K562 (cell line): Measurements from ENCODE around the gene TOR1AIP2. TPM values are rescaled to one million over a fixed set of nuclear protein-coding genes. Genes with fewer than 3 reads are reported as not detected.

ENCODE experiments used
- ARHGAP35 ChIP-seq: fragments of 450-650 bp; IDR thresholded peaks from 2 replicates; pipeline ENCODE4 v1.6.1; 2018; ENCODE audit not compliant: partially characterized antibody
- CCNT2 ChIP-seq: IDR thresholded peaks from 2 replicates; pipeline ENCODE4 v1.6.1; 2011; ENCODE audit warnings: borderline replicate concordance, low read depth, mild to moderate bottlenecking, moderate library complexity, mixed read lengths, low read length; ENCODE audit not compliant: insufficient read length; ENCODE audit errors: extremely low read depth
- CHD2 ChIP-seq: IDR thresholded peaks from 2 replicates; pipeline ENCODE4 v1.6.1; 2011; ENCODE audit warnings: low read depth, low read length
- GABPA ChIP-seq: fragments of 200-800 bp; sonication (Bioruptor generic); conservative IDR thresholded peaks from 2 replicates; pipeline ENCODE4 v1.6.1; 2016; ENCODE audit warnings: low read depth, missing genetic modification characterization, missing compliant biosample characterization
- GTF2A2 ChIP-seq: IDR thresholded peaks from 2 replicates; pipeline ENCODE4 v1.6.1; 2016; ENCODE audit warnings: mild to moderate bottlenecking, missing genetic modification characterization, missing compliant biosample characterization
- HDGF ChIP-seq: fragments of 450-650 bp; IDR thresholded peaks from 2 replicates; pipeline ENCODE4 v1.6.1; 2016
- HNRNPL ChIP-seq: fragments of 200-400 bp; formaldehyde crosslinking; IDR thresholded peaks from 2 replicates; pipeline ENCODE4 v1.6.1; 2017; ENCODE audit warnings: low read depth, mild to moderate bottlenecking, low read length
- KLF10 ChIP-seq: fragments of 250-450 bp; sonication (Bioruptor Pico); IDR thresholded peaks from 2 replicates; pipeline ENCODE4 v1.6.1; 2021; ENCODE audit warnings: matching md5 sums
- MBD2 ChIP-seq: sonication (generic); IDR thresholded peaks from 2 replicates; pipeline ENCODE4 v1.6.1; 2016; ENCODE audit warnings: low read depth, borderline replicate concordance
- MCM7 ChIP-seq, 2 experiments: fragments of 450-650 bp; IDR thresholded peaks; 2 replicates each; pipeline ENCODE4 v1.6.1; 2016 to 2018
- MNT ChIP-seq, 2 experiments: fragments of 450-650 bp; conservative IDR thresholded peaks; 2 replicates each; pipeline ENCODE4 v1.6.1; 2017; ENCODE audit warnings: mild to moderate bottlenecking in 2 of 2, moderate library complexity in 2 of 2
- NFE2L1 ChIP-seq: fragments of 450-650 bp; IDR thresholded peaks from 2 replicates; pipeline ENCODE4 v1.6.1; 2016; ENCODE audit warnings: missing genetic modification characterization, low read depth, mild to moderate bottlenecking, missing compliant biosample characterization, moderate library complexity, borderline replicate concordance
- NFYB ChIP-seq: IDR thresholded peaks from 2 replicates; pipeline ENCODE4 v1.6.1; 2011; ENCODE audit warnings: mild to moderate bottlenecking, moderate library complexity; ENCODE audit not compliant: insufficient read length; ENCODE audit errors: extremely low read depth
- PML ChIP-seq: IDR thresholded peaks from 2 replicates; pipeline ENCODE4 v1.6.1; 2012; ENCODE audit warnings: low read length, inconsistent platforms
- POU5F1 ChIP-seq: fragments of 150-350 bp; IDR thresholded peaks from 2 replicates; pipeline ENCODE4 v1.6.1; 2014; ENCODE audit warnings: borderline replicate concordance, low read length, low read depth, mild to moderate bottlenecking; ENCODE audit not compliant: partially characterized antibody
- RAD51 ChIP-seq: fragments of 450-650 bp; IDR thresholded peaks from 2 replicates; pipeline ENCODE4 v1.7.1; 2016; ENCODE audit warnings: low read depth, mild to moderate bottlenecking, borderline replicate concordance
- RCOR1 ChIP-seq, 2 experiments: IDR thresholded peaks; 2 replicates each; pipeline ENCODE4 v1.6.1; 2012; ENCODE audit warnings: low read depth in 2 of 2, low read length in 2 of 2, borderline replicate concordance in 1 of 2, improper control_type of control experiment in 1 of 2
- SLC30A9 ChIP-seq: fragments of 250-450 bp; sonication (Bioruptor Pico); IDR thresholded peaks from 2 replicates; pipeline ENCODE4 v1.8.0; 2022; ENCODE audit warnings: mild to moderate bottlenecking, moderate library complexity
- TAF1 ChIP-seq: IDR thresholded peaks from 2 replicates; pipeline ENCODE4 v1.6.1; 2011; ENCODE audit warnings: mild to moderate bottlenecking, low read length, moderate library complexity; ENCODE audit not compliant: insufficient read depth, control insufficient read depth, severe bottlenecking; ENCODE audit errors: extremely low read depth
- TCF15 ChIP-seq: fragments of 250-450 bp; sonication (Bioruptor Pico); IDR thresholded peaks from 2 replicates; pipeline ENCODE4 v1.8.0; 2022; ENCODE audit warnings: moderate library complexity, mild to moderate bottlenecking, inconsistent platforms
- ZBTB8A ChIP-seq: fragments of 450-650 bp; IDR thresholded peaks from 2 replicates; pipeline ENCODE4 v1.6.1; 2018; ENCODE audit warnings: mild to moderate bottlenecking, moderate library complexity; ENCODE audit not compliant: partially characterized antibody
- ZFP36 ChIP-seq: fragments of 150-350 bp; IDR thresholded peaks from 2 replicates; pipeline ENCODE4 v1.6.1; 2018; ENCODE audit warnings: low read length, low read depth; ENCODE audit not compliant: partially characterized antibody
- ZFP91 ChIP-seq: sonication (generic); formaldehyde crosslinking; IDR thresholded peaks from 2 replicates; pipeline ENCODE4 v1.8.0; 2022; ENCODE audit warnings: mild to moderate bottlenecking, missing genetic modification reagents
- ZKSCAN8 ChIP-seq: fragments of 200-800 bp; sonication (Bioruptor generic); IDR thresholded peaks from 2 replicates; pipeline ENCODE4 v1.6.1; 2016; ENCODE audit warnings: missing genetic modification characterization, missing compliant biosample characterization
- ZNF124 ChIP-seq: sonication (generic); formaldehyde crosslinking; IDR thresholded peaks from 2 replicates; pipeline ENCODE4 v1.8.1; 2022; ENCODE audit warnings: missing genetic modification reagents
- ZNF140 ChIP-seq: fragments of 250-450 bp; sonication (Bioruptor Pico); IDR thresholded peaks from 2 replicates; pipeline ENCODE4 v1.8.0; 2021; ENCODE audit warnings: moderate library complexity, mild to moderate bottlenecking, inconsistent platforms
- ZNF143 ChIP-seq: sonication (generic); formaldehyde crosslinking; IDR thresholded peaks from 2 replicates; pipeline ENCODE4 v1.9.0; 2022; ENCODE audit warnings: mild to moderate bottlenecking, missing genetic modification reagents
- polyA plus RNA-seq, 8 experiments: library from polyadenylated mRNA; depleted of rRNA in 4 of 8; stranded (reverse) in 5 of 8; unstranded in 3 of 8; fragments of >200 nt; fragmentation: Nextera tagmentation in 2 of 8; fragmentation: Illumina TruSeq in 1 of 8; extraction: Ambion mirVana in 2 of 8; extraction: Trizol in 1 of 8; gene quantifications; 2 replicates each; pipeline versions ENCODE4 v1.2.1 to v1.2.3, GENCODE V29; 2011 to 2014; ENCODE audit warnings: inconsistent platforms in 1 of 8, missing spikeins in 1 of 8
- total RNA-seq, 7 experiments: library from RNA; depleted of rRNA in 6 of 7; stranded (reverse); fragments of >200 nt in 6 of 7; fragmentation: Illumina TruSeq in 2 of 7; extraction: Trizol in 2 of 7; gene quantifications; 2 replicates each; pipeline versions ENCODE4 v1.2.1 to v1.2.3, GENCODE V29; 2011 to 2021; ENCODE audit warnings: low replicate concordance in 1 of 7

Gene TOR1AIP2
- total and polyA plus RNA-seq, 9 of the 15 experiments (the other 6 are each of a cell fraction or from before 2014, with no cell fraction given), result 16.7 to 122 (median 41.4) TPM

GRCh38 chr1:179877586-179878265 is at the start of gene TOR1AIP2 (continued):
- TF ChIP-seq MNT (conservative IDR thresholded peaks at IDR 0.05), result peak; percentile 43 to 48
- no peak for TF ChIP-seq ZFP36
- TF ChIP-seq ZNF124 (CRISPR knock-in tag), result no peak
- TF ChIP-seq GABPA, result peak; percentile 97
- no peak for TF ChIP-seq TCF15 (CRISPR knock-in tag)
- no peak for TF ChIP-seq GTF2A2
- peak; percentile 83; the same call in 1 of the 2 replicates for TF ChIP-seq HDGF
- no peak for TF ChIP-seq ZFP91 (CRISPR knock-in tag)
- peak; percentile 99 for TF ChIP-seq TAF1
- TF ChIP-seq MBD2, result peak; percentile 90
- no peak for TF ChIP-seq KLF10 (CRISPR knock-in tag)
- TF ChIP-seq CCNT2, result peak; percentile 72
- TF ChIP-seq ZNF140 (CRISPR knock-in tag), result no peak
- no peak for TF ChIP-seq ZKSCAN8 (CRISPR knock-in tag)
- peak; percentile 95 for TF ChIP-seq ZNF143 (CRISPR knock-in tag)
- TF ChIP-seq RCOR1 (IDR thresholded peaks at IDR 0.05; ENCODE audit: borderline replicate concordance in 1 of 2, low read depth in 2 of 2, low read length in 2 of 2), result peak; percentile 58 to 81; a peak in 3 of 4 replicates
- no peak for TF ChIP-seq ARHGAP35
- no peak for TF ChIP-seq NFE2L1
- no peak for TF ChIP-seq POU5F1
- 0 out of 2 replicates have a peak, but pooled peaks have one; percentile 36 for TF ChIP-seq HNRNPL
- no peak for TF ChIP-seq ZBTB8A
- no peak for TF ChIP-seq SLC30A9 (CRISPR knock-in tag)
- no peak for TF ChIP-seq MCM7 (IDR thresholded peaks at IDR 0.05)
- TF ChIP-seq NFYB, result no peak
- 0 out of 2 replicates have a peak, but pooled peaks have one; percentile 14 for TF ChIP-seq CHD2
- TF ChIP-seq PML, result peak; percentile 95
- peak; percentile 8; the same call in 1 of the 2 replicates for TF ChIP-seq RAD51
